Hindlimb muscle (tissue), 1 donor: ENCODE results near the gene ABCG2. TPM values are rescaled to one million over a fixed set of nuclear protein-coding genes. Genes with fewer than 3 reads are reported as not detected.
A peak's percentile ranks its signal among the peaks of the same experiment; 100 is the strongest.

Experiments
- DNase-seq: peaks from one replicate; pipeline ENCODE4 v3.0.0-alpha.2; 2013
- polyA plus RNA-seq: library from polyadenylated mRNA; unstranded; fragments of 120-200 nt; gene quantifications from one replicate; pipeline ENCODE4 v1.2.1, GENCODE V29; 2013; ENCODE audit not compliant: insufficient read length

ABCG2 gene
- polyA plus RNA-seq, 1 donor: 3.0 TPM

DNA sequence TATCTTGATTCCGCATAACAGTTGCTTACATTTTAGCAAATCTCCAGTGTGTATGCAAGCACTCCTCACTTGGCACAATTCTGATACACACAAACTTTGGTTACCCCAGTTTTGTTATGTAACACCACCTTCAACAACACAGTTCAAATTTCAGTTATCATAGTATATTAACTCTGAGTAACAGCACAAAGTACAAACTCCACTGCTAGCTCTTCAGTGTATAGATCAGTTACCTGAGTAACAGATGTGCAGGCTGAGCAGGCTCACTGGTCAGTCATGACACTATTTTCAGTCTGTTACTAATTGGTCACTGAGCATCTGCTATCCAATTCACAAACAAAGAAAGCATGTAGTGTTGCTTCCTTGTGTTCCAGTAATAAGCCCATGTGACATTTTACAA, 95.6 kb downstream of the ABCG2 start:
- no peak for DNase-seq

DNA sequence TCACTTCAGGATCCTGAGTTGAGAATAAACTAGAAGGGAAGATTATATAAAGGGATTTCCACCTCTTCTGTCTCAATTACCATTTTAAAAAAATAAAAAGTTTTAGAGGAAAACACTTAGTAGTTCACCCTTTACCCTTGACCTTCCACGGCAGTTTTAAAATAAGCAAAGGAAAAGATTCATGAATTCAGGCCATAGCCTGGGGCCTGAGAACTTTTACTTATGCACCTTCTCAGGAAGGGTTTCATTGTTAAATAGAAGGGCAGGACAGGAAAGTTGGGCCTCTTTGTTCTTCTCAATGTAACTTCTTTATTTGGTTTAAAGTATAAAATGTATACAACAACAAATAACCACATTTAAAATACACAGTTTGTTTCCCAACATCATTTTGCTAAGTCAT, 96.1 kb downstream of the ABCG2 start:
- no peak for DNase-seq

DNA sequence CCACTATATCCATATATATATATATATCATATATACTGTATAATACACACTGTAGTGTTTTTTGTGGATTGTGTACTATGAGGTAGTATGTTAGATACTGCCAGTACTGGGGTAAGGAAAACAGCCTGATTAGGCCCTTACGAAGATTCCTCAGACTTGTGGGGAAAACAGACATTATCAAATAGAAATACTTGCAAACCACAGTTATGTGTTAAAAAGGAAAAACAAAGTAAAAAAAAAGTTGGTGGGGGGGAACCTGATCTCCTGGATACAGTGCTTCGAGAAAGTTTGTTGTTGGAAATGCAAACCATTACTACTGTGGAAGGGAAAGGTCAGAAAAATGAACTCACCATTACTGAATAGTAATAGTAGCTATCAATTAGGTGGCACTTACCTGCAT, 98.0 kb downstream of the ABCG2 start:
- no peak for DNase-seq

DNA sequence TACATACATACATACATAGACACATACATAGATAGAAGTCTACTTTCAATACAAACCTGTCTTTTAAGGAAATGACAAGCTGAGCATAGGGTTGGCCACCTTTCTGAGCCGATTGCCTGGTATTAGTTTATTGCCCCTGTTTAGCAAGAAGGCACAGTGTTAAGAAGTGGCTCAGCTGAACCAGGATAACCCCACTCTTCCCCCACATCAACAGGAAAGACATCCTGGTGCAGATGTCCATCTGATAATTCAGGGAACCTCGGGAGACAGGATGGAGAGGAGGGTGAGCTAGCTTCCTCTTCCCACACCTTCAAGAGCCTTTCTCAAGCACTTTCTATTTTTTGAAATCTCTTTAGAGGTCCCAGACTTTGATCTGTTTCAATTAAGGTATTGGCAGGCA, 98.7 kb downstream of the ABCG2 start:
- DNase-seq: no peak

DNA sequence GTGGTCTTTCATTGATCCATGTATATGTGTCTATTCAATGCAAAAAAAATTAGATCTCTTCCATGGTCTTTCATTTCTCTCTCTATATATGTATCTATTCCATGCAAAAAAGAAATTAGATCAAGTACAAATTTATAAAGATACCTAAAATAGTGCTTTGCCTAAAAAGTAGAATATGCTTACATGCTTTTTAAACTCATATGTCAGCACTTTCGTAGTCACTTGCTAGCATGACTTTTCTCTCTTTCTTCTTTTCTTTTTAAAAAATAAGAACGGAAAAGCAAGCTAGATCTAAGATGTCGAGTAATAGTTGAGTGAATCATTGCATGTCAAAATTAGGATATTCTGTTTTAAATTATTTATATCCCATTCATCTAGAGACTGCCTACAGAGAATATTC, 100.1 kb downstream of the ABCG2 start:
- no peak for DNase-seq

DNA sequence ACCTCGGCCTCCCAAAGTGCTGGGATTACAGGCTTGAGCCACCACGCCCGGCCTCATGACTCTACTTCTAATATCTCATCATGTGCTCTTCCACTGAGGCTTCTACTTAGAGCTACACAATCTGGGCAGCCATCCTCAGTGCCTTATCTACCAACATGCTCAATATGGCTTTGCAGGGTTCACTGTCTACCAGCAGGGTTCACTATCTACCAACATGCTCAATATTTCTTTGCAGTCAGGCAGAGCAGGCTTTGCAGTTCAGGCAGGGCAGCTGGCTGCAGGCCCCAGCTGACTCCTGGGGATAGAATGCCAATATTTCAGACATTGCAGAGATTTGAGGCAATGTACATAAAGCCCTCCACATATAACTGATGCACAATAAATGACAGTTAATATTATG, 103.5 kb downstream of the ABCG2 start:
- DNase-seq: peak; percentile 8

DNA sequence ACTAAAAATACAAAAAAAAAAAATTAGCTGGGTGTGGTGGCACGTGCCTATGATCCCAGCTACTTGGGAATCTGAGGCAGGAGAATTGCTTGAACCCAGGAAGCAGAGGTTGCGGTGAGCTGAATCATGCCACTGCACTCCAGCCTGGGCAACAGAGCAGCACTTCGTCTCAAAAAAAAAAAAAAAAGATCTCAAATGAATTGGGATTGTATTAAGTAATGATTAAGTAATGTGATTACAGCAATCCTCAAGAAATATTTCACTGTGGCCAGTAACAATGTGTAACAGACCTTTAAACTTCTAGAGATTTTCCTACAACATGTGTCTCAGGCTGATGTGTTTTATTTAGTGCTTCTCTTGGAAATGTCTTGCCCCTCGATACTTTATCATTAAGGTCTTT, 104.2 kb downstream of the ABCG2 start:
- DNase-seq: no peak

DNA sequence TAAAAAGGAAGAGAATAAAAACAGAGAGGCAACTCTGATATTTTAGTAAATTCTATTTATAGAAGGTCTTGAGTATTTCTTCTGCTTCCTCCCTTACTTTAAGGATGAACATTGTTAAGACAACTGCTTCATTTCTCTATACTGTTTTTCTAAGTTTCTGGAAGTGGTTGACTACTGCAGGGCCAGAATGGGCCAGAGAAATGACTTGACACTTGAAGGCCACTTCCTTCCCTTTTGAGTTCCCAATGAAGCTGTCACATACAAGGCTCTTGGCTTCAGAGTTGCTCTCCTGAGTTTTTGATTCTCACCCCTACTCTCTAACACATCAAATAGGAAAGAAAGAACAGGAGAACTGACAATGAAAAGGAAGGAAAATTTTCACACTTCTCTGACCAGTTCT, 113.4 kb downstream of the ABCG2 start:
- no peak for DNase-seq

DNA sequence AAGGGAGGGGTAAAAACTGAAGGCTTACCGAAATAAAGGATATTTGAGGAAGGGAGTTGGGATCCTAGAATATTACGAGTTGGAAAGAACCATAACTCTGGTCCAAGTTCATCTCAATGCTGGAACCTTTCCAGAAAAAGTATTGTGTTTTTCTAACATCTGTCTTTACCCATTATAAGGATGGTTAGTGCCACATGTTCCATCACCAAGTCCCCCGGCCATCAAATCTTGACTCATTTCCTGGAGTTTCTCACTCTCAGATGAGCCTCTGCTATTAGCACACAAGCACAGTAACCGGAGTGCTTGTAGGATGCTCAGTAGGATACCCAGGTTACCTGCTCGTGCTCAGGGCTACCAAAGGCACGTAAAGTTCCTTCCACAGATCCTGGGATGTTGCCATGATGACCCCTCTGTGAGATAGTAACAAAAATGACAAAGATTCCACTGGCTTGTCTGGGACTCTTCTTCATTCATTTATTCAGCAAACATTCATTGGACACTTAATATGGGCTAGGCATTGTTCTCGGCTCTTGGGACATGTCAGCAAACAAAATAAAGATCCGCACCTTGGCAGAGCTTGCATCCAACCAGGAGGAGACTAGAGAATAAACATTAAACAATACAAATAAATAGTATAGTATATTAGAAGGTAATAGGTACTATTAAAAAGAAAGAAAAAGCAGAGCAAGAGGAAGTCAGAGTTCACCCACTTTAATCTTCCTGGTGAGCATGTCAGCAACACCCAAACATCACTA, 114.7 kb downstream of the ABCG2 start:
- no peak for DNase-seq

DNA sequence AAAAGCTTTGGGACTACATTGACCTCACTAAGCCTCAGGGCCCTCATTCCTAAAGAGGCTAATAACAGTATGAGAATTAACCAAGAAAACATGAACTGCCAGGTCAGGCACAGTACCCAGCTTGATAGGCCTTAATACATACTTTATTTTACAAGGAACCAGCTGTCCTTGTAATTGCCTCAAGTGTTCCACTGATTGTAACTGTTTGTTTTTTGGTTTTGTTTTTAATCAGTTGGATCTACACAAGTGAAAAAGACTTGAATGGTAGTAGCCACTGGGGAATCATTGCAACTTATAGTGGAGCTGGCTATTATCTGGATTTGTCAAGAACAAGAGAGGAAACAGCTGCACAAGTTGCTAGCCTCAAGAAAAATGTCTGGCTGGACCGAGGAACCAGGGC, 115.4 kb downstream of the ABCG2 start:
- no peak for DNase-seq

DNA sequence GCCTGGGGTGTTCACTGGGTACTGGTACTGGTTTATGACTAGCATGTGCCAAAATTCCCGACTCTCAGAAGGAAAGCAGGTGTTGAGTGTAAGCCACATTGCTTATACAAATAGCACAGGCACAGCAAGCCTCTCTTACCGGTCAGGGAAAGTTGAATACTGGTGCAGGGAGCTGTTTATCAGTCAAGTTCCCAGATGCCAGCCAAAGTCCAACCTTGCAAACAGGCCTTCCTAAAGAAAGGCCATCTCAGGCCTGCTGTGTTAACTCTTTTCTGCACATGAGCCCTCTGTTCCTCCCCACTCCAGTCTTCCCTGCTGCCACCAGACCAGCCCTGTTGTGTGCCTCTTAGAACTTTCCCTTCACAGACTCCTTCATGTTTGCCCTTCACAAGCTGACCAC, 116.8 kb downstream of the ABCG2 start:
- no peak for DNase-seq

DNA sequence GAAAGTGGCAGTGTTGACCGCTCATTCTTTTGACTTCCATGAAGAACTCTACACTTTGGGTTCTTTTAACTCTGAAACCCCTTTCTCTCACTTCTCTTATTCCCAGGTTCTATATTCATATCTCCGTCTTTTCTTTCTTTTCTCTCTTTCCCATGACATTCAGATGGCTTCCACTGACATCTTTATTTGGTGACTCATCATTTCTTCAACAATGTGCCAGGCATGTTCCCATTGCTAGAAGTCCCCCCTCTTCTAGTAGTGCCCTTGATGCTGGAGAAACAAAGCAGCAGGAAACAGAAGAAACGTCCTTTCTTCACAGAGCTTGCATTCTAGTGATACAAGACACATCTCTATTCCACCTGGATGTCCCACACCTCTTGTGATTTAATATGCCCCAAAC, 117.7 kb downstream of the ABCG2 start:
- DNase-seq: no peak

Other genes starting within 250 kb of the ABCG2 start
- 196 TPM for gene SPP1, start 182.9 kb downstream of the ABCG2 start, polyA plus RNA-seq
- gene PKD2, start 151.0 kb downstream of the ABCG2 start, polyA plus RNA-seq: 24.1 TPM
- gene PPM1K, start 125.9 kb upstream of the ABCG2 start, polyA plus RNA-seq: 20.0 TPM
- 1.7 TPM for gene HERC6, start 220.2 kb upstream of the ABCG2 start, polyA plus RNA-seq